GM18498 (cell line): ENCODE results near the gene BANP.
"Not testable (repeated sequence)": the region's sequence is repeated elsewhere in the genome, so short reads cannot be mapped to it uniquely, and the experiment has no call there.

Experiments
- ATAC-seq: cut with Tn5 transposase; IDR thresholded peaks from one replicate; pipeline ENCODE4 v1.9.1; 2021; ENCODE audit warnings: mild to moderate bottlenecking, moderate library complexity; ENCODE audit not compliant: unreplicated experiment

BANP gene

DNA sequence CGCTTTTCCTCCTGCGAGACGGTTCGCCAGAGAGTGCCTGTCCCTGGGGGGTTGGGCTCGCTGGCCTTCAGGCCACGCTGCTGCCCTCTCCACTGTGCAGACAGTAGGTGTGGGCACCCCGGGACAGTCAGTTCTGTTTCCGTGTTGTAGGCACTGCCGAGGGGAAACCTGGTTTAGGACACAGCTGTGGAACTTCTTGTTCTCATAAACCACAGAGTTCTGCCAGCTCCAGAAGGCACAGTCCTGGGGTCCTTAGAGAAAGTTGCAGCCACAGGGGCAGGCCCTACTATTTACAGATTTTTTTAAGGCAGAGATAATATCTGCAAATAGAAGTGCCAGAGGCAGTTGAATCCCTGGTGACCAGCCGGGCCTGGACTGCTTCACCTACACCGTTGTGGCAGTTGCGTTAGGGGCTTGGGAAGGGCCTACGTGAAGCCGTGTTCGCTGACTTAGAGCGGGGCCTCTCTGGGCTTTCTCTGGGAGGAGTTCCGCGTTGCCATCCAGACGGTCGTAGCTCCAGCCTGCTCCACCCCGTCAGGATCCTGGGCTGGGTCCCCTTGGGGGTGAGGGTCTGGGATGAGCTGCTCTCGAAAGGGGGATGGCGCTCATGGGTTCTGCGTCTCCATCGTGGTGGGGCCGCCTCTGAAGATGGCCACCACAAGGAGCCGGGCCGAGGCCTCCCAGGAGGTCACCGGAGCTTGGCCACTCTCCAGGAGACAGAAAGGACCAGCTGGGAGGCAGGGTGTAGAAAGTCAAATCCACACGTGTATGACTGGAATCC, 126.3 kb downstream of the BANP start:
- no peak for ATAC-seq

DNA sequence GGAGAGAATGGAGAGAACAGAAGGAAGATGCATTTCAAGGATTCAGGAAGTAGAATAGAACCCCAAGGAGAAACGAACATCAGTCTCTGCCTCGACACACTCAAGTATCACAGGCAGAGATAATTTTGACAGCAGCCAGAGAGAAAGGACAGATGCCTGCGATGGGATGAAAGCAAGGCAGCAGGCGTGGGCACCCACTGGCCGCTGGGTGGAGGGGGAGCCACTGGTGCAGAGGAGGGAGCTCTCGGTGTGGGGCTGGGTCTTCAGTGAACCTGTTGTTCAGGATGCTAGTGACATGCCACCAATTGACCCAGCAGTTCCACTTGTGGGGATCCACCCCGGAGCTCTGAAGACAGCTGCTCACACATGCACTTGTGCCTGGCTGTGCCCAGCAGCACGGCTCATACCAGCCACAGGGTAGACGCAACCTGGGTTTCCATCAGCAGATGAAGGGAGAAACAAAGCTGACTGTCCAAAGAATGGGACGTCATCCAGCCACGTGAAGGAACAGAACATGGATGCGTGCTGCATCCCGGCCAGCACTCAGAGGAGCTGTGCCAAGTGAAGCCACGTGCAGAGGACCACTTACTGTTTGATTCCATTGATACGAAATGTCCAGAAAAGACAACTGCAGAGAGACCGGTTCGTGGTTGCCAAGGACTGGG, 127.0 kb downstream of the BANP start:
- no peak for ATAC-seq

DNA sequence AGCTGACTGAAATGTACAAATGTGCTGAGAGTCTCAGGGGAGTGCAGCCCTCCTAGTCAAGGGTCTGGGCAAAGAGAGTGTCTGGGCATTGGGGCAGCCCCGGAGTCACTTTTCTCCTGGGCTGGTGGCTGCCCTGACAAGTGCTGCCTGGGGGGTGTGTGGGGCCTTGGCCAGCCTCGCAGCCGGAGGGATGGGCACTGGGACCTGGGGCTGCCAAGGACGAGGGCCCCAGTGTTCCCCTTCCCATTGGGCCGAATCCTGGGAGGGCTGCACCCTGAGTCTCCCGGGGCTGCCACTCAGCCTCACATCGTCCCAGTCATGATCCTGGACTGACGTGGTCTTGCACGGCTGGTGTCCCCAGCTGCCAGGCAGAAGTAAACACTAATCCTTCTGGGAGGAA, 132.3 kb downstream of the BANP start:
- ATAC-seq: no peak

DNA sequence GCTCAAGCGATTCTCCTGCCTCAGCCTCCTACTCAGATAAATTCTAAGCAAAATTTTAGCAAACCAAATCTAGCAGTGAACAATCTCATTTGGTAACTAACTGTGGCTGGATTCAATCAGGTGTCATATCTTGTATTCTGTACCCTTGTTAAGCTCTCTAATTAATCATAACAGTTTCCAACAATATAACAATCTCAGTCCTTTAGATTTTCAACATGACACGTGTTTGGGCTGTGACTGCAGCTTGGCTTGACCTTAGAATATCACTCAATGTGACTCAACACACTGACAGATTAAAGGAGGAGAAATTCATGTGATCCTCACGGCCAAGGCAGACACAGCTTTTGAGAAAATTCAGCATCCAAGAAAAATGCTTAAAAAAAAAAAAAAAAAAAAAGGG, 133.6 kb downstream of the BANP start:
- no peak for ATAC-seq

DNA sequence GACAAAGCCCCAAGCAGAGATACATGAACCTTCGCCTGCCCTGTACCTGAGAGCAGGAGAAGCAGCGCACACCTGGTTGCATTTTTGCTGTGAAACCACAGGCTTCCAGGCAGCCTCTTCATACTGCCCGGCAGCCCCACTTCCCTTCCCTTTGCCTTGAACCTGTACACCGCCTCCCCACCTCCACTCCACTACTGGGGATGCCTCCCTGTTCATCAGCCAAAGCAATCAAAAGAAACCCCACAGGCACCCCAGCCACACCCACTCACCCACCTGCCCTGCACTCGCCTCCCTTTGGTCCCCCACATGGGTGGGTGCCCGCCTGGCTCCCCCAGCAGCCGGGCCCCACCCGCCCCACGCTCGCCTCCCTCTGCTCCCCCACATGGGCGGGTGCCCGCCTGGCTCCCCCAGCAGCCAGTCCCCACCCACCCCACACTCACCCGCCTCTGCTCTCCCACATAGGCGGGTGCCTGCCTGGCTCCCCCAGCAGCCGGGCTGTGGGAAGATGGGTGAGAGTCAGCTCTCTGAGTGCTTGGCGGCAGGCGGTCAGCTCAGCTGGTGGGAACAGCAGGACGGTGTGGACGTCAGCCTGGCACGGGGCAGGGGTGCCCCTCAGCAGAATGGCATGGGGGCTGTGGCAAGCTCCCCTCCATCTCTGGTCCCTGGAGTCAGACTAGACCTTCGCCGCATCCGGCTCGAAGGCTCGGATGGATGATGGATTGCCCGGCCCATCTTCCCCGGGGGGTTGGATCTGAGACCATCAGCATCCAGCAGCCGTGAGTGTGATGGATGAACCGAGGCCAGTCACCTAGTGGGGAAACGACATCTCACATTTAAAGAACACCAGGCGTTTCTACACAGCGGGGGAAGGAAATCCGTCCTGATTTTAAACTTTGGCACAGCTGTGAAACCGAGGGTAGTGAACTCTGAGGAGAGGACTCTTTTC, 135.6 kb downstream of the BANP start:
- no peak for ATAC-seq

DNA sequence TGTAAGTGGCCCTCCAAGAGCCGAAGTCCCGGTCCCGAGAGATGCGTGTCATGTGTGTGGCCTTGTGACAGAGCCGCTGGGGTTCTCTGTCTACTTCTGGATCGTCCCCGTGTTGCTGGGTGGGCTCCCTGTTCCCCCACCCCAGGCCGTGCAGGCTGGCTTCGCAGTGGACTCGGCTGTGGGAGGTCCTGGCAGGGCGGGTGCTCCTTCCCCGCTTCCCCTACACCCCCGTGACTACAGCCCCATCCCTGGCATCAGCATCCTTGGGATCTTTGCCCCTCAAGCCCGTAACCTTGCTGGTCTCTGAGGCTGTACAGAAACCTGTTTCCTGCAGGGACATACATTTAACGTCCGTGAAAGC, 136.3 kb downstream of the BANP start:
- ATAC-seq: no peak

DNA sequence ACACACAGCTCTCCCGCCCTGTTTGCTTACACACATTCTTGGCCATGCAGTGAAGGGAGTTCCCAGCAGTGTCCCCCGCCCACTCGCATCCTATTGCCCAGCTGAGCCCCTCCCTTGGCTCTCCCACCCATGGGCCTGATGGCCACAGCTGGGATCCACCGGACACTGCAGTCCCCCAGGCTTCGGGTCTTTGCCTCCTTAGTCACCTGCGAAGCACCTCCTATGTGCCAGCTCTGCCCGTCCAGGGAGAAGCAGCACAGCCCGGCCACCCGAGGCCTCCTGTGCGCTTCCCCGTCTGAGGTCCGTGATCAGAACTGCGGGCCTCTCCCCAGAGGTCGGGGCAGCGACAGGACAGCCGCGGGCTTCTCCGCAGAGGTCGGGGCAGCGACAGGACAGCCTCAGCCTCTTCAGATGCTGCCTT, 136.9 kb downstream of the BANP start:
- ATAC-seq: no peak

DNA sequence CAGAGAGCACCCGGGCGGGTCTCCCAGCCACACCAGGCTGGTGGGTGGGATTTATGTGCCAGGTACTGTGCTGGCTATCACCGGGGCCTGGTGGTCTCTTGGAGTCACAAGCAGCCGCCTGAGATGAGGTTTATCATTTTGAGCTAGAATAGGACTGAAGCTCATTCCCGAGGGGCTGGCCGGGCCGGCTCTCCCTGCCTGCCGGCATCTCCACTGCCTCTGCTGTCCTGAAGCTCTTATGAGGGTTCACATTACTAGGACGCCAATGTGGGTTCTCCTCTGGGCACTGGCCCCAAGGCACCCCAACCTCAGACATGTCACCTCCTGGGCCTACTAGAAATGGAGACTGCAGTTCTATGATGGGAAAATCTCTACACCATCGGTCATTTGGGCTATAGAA, 137.4 kb downstream of the BANP start:
- ATAC-seq: not testable (repeated sequence)

DNA sequence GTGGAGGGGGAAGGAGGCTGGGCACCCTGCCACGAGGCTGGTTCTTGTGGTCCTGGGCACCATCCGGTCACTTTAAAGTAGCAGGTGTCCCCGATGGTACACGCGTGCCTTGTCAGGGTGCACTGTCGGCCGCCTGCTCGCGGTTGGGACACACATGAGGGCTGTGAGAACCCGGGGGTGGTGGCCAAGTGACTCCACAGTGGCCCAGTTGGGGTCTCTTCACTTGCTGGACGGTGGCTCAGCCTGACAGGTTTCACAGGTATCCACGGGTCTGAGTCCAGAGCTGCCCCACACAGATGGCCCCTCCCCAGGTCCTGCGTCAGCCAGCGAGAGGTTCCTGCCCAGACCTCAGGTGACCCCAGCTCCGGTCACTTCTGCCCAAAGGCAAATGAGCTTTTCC, 137.8 kb downstream of the BANP start:
- not testable (repeated sequence) for ATAC-seq

DNA sequence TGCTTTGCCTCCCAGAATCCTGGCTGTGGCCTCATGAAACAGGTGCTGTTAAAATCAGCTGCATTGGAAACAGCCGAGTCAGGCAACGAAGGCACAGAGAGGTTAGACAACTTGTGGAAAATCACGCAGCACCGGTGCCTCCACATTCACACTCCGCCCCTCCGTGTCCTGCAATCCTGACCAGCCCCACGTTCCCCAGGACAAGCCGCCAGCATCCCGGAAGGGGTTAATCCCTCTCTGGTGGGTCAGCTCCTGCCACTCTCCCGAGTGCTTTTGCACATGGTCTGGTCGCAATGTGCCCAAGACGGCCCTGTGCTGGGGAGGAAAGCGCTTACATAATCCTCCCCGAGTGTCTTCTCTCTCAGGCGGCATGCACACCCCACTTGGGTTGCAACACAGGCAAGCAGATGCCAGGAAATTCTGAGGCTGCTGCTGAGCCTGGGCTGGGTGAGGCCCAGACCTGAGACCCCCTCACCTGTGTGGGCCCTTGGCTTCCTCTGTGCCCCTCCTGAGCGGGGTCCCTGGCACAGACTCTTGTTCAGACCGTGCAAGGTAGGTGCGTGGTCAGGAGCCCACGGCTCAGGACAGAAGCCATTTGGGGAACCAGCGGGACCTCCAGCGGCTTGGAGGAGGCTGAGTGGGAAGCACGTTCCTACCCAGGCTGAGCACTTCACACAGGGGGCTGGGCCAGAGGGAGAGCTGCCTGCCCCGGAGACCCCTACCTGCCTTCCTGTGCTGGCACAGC, 138.6 kb downstream of the BANP start:
- ATAC-seq: not testable (repeated sequence)

DNA sequence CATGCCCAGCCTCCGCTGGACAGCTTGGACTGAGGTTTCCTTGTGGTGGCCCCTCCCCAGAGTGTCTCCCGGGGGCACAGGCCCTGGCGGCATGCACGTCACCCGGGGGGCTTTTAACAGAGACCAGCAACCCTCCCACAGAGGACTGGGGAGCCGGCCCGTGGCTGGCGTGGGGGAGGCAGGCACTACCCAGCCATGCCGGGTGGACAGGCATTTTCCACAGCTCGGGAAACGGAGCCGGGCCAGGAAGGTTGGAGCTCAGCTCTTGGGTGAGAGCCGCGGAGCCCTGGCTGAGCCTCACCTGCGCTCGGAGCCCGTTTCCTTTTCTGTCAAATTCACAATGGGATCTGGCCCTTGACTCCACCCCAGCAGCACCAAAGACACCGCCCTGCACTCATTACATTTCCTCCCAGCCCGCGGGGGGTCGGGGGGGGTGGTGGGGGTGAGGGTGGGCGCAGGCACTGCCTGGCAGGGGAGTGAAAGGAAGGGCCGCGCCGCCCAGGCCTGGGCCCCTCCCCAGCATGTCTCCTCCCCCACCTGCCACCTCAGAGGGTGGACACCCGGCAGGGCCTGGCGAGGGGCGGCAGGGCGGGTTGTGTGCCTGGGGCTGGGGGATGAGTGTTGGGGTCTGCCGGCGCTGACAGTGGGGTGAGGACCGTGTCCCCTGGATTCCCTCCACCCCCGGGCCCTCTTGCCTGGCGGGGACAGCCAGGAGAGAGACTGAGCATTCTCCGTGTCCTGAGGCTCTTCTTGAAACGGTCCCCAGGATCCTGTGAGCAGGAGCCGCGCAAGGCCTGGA, 139.3 kb downstream of the BANP start:
- not testable (repeated sequence) for ATAC-seq

DNA sequence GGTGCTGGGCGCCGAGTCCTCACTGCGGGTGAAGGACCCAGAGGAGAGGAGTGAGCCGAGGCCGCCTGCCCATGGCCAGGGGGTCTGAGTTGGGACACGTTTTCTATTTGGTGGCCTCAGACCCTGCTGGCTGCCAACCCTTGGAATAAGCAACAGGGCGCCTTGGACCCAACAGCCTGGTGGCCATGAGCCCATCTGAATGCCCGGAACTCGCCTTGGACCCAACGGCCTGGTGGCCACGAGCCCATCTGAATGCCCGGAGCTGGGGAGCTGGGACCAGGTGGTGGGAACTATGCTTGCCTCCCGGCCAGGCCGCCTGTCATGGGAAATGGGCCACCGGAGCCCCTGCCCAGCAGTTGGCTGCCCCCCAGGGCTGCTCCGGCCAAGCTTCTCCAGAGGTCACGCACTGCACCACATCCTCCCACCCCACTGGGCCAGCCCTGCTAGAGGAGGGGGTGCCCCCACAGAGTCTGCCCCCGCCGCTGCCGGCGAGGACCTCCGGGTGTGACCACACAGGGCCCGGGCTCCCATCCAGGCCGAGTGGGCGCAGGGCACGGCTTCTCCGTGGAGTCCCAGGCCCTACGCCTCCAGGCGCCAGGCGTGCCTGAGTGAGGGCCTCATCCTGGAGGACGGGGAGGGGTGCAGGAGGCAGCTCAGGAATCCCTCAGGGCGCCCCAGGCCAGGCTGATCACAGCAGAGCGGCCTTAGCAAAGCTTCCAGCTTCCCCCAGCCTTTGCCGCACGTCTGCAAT, 140.2 kb downstream of the BANP start:
- ATAC-seq: not testable (repeated sequence)

DNA sequence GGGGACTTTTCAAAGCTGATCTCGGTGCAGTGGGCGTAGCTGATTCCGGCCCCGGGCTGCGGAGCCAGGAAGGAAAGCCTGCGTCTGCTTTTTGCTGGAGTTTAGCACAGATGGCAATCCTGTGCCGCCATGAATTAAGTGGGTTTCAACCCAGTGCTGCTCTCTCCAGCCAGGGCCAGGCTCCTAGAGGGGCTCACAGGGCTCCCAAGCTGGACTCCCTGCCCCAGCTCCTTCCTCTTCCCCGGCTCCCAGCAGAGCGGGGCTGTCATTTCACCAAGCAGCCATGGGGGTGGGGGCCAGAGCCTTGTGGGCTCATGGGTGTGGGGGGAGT, 140.7 kb downstream of the BANP start:
- not testable (repeated sequence) for ATAC-seq

DNA sequence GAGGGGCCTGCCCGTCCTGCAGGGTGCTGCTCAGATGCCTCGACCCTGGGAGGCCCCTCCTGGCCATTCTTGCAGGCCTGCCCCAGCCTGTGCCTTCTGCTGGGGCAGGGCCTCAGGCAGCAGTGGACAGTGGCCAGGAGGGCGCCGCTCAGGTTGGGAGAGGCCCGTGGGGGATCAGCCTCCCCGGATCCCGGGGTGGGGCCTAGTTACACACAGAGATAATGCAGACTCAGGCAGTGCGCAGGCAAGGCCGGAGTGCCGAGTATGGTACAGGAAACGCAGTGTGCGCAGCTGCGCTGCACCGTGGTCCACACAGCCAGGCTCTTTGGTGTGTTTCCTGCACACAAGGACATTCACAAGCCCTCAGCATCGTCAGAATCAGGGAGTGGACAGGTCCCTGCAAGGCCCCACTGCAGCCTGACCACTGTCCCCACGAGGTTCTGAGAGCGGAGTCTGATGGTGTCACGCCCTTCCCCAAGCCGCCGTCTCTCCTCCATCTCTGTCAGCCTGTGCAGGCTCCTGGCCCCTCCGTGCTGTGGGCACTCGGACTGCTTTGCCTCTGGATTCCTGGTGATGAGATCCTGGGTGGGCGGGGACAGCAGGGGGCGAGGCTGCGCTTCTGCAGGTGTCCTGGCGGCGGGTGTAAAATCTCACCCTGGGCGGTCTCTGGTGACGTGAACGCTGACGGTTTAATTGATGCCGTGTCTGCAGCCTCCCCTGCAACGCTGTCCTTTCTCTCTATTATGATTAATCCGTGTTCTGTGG, 141.7 kb downstream of the BANP start:
- ATAC-seq: not testable (repeated sequence)

DNA sequence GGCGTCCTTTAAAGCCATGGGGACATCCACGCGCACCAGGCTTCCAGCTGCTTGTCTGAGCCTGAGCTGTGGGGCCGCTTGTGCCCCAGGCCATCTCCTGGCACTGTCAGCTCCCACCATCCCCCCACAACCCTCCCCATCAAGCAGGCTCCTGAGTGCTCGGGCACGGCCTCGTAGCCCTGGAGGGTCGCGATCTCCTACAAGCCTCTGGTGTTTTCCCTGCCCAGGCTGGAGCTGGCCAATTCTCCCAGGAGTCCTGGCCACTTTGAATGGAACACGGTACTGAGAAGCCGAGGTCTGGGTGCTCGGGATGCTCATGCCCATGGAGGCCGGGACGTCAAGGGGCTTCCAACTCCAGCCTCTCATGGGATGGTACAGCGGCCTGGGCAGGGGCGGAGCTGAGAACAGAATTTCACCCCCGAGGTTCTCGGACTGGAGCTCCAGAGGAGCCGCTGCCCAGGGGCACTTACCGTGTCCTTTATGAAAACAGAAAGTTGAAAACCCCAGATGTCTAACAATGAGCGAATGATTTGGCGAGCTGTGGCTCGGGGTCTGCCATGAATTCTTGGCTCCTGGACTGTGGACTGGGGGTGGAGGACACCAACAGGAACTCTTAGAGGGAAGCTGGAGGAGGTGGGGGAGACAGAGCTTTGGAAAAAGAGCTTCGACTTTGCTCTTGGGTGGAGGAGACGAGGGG, 142.5 kb downstream of the BANP start:
- not testable (repeated sequence) for ATAC-seq

DNA sequence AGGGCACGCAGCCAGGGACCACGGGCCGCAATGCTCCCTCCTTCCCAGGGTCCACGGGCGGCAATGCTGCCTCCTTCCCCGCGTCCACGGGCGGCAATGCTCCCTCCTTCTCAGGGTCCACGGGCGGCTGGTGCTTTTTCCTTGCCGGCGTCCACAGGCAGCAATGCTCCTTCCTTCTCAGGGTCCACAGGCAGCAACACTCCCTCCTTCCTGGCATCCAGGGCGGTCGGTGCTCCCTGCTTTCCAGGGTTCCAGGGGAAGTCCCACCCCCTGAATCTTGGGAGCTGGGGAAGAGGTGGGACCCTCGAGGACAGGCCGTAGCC, 143.0 kb downstream of the BANP start:
- not testable (repeated sequence) for ATAC-seq

DNA sequence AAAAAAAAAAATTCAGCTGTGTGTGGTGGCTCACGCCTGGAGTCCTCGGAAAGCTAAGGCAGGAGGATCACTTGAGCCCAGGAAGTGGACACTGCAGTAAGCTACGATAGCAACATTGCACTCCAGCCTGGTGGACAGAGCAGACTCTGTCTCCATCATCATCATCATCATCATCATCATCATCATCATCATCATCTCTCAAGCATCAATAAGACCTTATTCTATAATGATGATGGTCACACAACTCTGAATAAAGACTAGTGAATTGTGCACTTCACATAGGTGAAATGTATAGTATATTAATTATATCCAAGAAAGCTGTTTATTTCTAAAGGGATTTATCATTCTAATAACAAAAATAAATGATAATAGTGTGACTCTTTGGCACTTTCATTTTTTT, 143.7 kb downstream of the BANP start:
- ATAC-seq: not testable (repeated sequence)

DNA sequence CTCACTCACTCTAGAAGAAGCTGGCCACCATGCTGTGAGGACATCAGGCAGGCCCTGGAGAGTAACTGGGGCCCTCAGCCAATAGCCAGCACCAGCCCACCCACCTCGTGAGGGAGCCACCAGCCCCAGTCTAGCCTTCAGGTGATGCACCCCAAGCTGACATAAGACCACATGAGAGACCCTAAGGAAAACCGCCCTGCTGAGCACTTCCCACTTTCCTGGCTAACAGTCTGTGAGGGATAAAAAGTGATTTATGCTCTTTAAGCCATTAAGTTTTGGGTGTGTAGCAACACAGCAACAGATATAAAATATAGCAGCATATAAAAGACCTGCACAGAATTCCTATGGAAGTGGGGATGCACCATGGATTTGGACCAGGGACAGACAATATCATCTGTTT, 145.4 kb downstream of the BANP start:
- not testable (repeated sequence) for ATAC-seq
